ACHN (cell line): ENCODE results near the gene SSBP3.

Experiments used
- DNase-seq: peaks from one replicate; pipeline ENCODE4 v3.0.0-alpha.2; 2015
- in situ Hi-C: cut with HindIII; loops from 2 replicates; pipeline ENCODE4 v1.10.0; 2017; ENCODE audit warnings: low sequenced_read_pairs, low pct_ligation_motif_present, low pct_unique_long_range_greater_than_20kb

Gene SSBP3

DNA sequence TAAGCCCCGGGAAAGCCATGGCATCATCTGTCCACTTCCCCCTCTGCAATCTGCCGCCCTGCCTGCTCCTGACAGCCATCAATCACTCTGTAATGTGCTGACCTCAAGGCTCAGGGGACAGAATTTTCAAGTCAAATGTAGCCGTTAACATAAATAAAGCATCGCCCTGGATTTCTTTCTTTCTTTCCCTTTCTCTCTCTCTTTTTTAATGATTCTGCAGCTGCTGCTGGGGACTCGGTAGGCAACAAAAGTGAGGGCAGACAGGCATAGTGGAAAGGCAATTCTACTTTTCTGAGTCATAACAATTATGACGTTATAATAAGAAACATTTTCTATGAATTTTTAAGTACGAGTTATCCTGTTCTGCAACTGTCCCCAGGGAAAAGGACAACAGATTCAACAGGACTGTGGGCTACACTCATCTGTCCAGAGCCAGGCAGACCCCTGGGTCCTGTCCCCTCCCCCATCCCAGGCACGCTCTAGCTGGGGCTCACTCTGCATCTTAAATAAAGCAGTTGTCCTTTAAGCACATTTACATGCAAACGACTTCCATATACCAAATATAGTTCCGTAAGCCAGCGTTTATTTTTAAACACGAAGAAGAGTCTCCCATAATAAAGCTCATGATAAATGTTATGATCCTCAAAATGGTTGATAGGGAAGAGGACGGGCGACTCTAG, 78.7 kb downstream of the SSBP3 start:
- DNase-seq = no peak
- in situ Hi-C loops = no loop called here

DNA sequence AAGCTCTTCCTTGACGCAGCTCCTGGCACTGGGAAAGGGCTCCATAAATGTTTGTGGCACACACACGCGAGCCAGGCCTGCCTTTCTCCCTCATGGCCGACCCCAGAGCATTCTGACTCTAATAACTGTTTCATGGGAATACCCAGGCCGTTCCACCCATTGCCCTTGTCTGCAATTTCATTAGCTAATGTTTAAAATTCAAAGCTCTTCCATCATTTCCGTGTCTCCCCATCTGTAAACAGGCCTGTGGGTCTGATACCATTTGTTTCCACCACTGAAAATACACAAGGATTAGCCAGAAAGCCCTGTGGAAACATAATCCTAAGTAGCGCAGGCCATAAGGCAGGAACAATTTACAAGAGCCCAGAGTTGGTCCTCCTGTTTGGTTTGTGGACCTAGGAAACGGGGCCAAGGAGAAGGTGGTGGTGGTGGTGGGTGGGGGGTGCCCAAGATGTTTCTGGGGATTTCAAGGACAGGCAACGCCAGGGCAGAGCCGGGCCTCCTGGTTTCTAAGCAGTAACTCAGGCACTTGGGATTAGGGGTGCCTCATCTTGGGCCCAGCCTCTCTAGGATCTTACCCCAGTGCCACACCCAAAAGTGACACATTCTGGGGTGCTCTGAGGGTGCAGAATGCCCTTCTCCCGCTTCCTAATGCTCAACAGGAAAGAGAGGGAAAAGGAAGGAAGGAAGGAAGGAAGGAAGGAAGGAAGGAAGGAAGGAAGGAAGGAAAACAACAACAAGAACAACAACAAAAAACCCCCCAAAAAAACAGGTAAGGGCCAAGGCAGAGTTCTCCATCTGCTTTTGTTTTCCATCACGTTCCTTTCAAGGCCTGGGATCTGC, 79.4 kb downstream of the SSBP3 start:
- no peak for DNase-seq
- in situ Hi-C loops = no loop called here

DNA sequence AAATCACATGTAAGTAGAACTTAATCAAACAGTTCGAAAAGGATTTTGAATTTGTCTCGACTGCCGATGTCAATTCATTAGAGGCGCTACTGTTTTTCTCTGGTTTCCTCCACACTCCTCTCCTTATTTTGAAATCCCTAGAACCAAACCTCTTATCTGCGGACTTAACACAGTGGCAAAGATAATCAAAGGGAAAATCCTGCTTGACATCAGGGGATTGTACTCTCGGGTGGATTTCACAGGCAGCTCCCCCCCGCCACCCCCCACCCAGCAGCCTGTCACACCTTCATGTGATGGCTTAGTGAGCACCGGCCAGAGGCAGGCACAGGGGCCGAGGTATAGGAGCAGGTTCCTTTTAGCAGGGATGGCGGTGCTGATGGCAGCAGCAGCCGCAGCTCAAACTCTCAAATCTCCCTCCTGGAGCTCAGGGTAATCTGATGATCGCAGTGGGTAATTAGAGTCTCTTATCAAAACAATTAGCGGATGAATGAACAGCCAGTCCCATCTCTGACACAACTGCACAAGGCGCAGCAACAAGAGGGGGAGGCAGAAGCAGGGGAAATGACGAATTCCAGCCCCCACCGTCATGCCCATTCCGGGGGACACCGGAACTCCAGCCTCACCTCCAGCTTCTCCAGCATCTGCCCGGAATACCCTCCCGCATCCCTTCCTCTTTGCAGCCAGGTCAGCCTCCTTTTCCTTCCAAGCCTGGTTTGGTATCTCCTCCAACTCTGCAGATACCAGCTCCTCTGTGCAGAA, 80.3 kb downstream of the SSBP3 start:
- DNase-seq = no peak
- in situ Hi-C loops = no loop called here

DNA sequence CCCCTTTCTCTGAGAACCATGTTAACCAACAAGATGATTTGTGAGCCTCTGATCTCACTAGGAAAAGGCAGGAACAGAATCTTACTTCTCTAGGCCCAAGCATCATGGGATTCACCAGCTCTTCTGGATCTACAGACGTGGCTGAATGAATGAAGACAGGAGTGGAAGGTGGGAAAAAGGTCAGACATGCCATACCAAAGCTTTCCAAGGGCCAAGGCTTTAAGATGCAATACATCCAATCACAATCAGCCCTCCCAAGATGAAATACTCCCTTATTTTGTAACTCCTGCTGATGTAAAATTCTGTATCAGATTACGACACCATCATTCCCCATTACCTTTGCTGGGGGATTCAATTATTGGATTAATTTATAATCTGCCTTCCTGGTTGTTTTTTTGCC, 80.9 kb downstream of the SSBP3 start:
- in situ Hi-C loops = no loop called here

DNA sequence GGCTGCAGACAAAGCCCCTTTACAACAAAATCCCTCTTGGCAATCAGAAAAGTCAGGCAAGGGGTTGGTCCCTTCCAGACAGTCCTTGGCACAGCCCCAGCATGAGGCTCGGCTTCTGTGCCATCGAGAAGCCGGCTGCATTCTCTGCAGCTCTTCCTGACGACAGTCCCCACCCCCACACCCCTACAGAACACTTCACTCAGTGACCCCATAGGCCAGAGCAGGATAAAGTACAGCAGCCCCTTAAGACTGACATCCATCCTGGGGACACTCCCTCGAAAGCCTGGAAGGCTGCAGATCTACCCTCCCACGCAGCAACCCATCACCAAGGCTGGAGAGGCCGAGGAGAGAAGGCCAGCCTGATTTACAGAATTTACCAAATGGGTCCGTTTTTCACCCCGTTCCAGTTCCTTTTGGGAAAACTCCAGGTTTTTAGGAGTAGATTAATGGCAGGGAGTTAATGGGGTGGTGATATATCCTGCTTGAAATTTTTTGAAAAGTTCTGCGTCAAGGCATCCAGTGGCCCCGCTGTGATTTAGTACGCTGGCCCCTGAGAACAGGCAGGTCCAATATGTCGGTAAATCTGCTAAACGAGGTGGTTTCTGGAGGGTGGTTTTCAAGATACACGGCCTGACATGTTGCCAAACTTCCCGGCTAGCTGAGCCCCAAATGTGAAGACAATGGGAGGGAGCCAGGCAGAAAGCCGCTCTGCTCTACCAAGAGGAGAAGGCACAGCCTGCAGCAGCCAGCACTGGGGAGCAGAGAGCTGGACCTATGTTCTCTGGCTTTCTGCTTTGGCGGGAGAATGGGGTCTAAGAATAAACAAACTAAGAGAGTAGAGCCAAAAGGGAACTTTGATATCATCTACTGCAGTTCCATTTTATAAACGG, 81.7 kb downstream of the SSBP3 start:
- DNase-seq = no peak
- in situ Hi-C loops = no loop called here

More for the DNA sequence above, 80.9 kb downstream of the SSBP3 start:
- no peak for DNase-seq

DNA sequence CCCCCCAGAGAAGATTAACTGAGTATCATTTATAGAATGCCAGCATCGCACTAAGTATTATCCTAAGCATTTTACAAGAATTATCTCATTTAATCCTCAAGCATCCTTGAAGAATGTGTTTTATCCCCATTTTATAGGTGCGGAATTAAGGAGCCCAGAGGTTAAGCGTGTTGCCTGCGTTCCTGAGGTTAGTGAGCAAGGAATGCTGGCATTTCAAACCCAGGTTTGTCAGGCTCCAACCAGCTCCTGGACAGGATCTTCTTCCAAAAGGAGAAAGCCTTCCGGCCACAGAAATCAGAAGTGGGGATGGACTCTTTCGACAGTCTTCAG, 82.3 kb downstream of the SSBP3 start:
- in situ Hi-C loops = no loop called here
- DNase-seq = no peak

DNA sequence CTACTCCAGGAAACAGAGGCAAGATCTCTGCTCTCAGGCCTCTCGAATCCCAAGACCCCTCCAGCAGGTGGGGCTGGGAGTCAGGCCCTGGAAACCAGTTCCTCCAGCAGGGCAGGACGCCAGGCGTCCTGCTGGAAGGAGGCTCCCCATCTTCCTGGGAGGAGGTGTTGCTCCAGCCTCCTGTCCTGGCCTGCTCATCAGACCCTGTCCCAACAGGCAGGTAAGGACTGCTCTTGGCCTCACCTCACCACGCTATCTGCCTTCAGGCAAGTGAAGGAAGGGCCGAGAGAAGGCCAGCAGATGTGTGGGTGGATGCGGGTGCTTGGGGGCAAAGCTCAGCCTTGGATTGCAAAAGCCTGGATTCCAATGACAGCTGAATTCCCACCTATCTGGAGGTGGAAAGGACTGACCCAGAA, 82.9 kb downstream of the SSBP3 start:
- DNase-seq = no peak
- in situ Hi-C loops = no loop called here

DNA sequence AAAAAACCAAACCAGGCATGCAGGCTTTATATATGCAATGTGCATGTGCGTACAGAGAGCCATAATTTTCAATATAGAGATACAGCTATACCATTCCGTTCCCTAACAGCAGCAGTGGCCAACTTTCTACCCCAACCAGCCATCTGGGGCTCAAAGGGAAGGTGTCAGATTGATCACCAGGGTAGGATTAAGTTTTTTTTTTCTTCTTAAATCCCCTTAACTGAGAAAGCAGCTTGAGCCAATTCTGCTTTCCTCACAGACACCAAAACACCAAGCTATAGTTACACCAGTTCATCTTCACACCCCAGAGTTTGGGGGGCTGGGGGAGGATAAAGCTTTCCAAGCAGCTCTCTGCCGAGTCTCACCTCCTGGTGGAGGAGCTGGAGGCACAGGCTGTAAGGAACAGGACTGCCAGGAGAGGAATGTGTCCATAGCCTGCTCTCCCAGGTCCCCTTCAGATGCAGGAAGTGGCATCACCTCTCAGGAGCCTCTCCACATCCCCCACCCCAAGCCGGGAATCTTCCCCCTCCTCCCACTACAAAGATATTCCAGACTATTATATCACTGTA, 87.9 kb downstream of the SSBP3 start:
- no peak for DNase-seq
- in situ Hi-C loops = no loop called here

DNA sequence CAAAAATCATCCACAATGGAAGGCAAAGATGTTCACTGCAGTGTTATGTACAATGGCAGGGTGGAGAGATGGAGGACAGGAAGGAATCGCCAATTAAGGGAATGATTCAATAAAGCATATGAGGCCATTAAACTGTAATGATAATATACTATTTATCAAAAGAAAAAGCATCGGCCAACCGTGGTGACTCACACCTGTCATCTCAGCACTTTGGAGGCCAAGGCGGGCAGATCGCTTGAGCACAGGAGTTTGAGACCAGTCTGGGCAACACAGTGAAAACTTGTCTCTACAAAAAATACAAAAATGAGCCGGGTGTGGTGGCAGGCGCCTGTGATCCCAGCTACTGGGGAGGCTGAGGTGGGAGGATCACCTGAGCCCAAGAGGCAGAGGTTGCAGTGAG, 89.1 kb downstream of the SSBP3 start:
- in situ Hi-C loops = no loop called here
- DNase-seq = no peak

DNA sequence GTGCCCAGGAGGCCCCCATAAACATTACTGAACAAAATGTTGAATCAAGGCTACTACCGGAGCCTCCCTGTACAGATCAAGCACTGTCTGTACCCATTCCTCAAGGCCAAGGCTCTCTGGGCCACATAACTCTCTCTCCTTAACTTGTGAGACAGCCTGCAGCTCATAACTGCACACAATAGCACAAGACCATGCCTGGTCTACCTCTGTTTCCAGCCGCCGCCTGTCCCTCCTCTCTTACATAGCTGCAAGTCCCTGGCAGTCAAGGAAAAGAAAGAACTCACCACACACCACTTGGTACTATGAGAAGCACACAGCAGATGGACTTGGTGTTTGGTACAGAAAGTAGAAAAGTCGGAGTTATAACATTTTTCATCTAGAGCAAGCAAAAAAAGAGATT, 91.1 kb downstream of the SSBP3 start:
- in situ Hi-C loops = no loop called here
- no peak for DNase-seq

DNA sequence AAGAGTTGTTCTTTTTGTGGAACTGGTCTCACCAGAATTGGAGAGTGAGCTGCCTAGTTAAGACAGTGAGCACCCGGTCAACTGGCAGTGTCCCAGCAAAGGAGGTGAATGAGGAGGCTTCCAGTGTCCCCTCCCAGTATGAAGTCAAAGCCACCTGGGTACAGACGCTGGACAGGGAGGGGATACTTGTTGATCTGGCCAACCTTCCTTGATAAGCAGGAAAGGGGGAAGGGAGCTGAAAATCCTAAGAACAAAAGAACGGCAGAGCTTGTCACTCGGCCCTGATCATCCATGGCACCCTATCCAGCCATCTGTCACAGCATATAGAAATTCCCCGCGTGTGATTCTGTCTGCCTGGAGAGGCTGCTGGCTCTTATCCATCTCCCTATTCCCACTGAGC, 91.5 kb downstream of the SSBP3 start:
- in situ Hi-C loops = no loop called here
- no peak for DNase-seq

DNA sequence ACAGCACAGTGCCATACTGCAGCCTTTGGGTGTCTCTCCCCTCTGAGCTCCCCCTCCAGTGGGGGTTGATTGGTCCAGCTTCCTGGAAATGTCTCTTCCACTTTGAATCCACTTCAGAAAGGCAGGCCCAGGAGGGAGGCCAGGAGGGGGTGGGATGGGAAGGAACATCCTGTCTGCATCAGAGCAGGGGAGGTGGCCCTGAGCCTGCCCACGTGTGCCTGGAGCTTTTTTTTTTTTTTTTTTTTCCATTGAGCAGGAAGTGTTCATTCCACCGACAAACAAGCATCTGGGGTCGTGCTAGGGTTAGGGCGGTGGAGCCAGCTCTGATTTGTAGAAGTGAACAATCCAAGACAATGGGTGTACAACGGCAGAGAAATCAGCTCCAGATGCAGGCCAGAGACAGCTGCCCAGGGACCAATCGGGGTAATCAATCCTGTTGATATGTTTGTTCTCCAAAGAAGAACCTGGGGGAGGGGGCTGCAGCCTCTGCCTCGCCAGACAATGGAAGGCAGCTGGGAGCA, 93.3 kb downstream of the SSBP3 start:
- DNase-seq = no peak
- in situ Hi-C loops = no loop called here

DNA sequence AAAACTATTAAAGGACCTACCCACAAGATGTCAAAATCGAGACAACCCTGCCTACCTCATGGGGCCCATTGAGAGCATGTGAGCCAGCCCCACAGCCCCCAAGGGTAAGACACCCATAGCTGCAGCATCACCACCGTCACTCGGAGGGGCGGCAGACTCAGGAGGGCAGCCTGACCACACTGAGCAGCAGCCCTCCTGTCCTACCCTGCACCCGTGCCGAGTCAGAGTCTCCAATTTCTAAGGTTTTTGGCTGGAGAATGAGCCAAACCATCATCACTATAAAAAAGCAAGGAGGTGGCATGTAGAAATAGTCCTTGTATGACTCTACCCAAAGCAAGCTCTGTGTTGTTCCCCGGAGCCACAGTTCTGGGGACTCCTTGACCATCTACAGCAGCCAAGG, 94.7 kb downstream of the SSBP3 start:
- in situ Hi-C loops = no loop called here
- DNase-seq = no peak

DNA sequence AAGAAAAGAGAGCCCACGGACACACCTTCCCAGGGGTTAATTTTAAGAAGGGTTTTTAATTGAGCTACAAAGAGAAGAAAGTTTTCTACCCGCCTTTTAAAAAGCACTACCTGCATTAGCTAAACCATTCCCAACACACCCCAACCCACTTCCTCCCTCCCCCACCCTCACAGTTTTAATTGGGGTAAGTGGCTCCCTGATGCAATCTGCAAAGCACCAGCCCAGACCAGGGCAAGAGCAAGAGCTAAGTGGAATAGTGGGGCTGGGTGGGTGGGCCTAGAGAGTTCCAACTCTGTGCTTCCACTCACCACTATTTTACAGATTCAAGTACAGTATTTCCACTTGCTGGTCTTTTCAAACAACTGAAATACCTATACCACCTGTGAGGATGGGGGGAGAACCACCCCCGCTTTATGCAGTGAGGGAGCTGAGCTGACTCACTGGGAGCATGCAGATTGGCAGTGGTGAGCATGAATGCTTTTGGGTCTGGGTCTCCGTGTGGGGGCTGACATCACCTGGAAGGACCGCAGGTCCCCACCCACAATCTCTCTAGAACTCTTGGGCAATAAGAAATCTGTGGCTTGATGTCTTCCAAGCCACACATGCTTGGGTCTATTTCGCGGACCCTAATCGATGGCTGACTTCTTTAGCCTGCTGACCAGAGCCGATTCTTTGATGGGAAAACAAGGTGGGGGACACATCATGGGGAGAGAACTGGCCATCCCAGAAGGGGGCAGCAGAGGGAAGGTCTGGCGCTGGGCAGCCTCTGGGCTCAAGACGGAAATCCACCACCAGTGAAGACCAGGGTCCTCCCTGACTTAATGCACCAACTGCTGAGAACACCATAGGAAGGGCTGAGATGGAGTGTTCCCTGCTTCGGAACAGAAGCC, 95.5 kb downstream of the SSBP3 start:
- in situ Hi-C loops = no loop called here
- DNase-seq = peak; percentile 36

DNA sequence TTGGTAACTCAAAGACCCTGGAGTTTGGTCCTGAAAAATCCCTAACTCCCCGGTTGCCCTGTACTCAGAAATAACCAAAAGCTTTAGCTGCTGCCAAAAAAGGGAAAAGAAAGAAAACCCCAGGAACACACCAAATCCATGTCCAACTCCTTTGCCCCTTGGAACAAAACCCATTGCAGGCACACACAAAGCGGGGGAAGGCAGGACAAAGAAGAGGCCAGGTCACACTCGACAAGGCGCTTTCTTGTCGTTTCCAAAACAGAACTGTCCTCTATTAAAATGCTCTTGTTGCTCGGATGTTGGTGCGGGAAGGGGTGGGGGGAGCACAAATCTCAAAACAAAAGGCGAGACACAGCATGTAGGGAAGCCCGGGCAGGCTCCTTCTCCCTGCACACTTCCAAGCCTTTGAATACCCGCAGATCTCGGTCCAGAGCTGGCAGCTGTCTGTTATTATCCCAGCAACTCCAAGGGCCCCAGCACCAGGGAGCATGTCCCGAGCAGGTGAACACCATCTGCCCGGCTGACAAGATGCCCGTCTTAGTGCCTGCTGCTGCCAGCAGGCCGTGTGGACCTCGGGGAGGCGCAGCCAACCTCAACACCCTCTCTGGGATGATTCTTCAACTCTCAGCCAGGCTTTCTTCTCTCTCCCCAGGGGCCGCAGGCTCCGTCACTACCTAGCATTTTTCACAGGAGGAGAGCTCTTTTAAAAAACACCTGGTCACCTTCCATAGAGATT, 96.4 kb downstream of the SSBP3 start:
- no peak for DNase-seq
- in situ Hi-C loops = no loop called here

DNA sequence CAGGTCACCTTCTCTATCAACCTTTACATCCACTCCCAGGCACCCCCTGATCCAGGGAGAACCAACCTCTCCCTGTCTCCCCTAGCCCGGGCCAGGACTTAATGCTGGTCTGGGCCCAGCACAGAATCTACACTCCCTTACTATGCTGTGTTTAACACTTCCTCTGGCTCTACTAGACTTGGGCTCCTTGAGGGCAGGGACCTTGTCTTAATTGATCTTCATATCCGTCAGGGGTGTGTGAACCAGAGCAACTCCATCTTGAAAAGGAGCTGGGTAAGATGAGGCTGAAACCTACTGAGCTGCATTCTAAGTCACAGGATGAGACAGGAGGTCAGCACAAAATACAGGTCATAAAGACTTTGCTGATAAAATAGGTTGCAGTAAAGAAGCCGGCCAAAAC, 98.9 kb downstream of the SSBP3 start:
- in situ Hi-C loops = no loop called here
- no peak for DNase-seq
